ENCODE measurements around the gene ATXN1. TPM values are rescaled to one million over a fixed set of nuclear protein-coding genes. Genes with fewer than 3 reads are reported as not detected.

The ATXN1 gene
- total RNA-seq, 1 donor, result 48.5 TPM

- no peak overlapping the region for H3K4me2 ChIP-seq (ENCODE audit: insufficient read depth, low read length)
- no peaks in the 10 kb centered on the region for H4K20me1 ChIP-seq (ENCODE audit: insufficient read depth, low read length)
- H3K79me2 ChIP-seq (ENCODE audit: insufficient read depth, low read length), result no peaks in the 10 kb centered on the region
- no peak for DNase-seq (ENCODE audit: insufficient read length, low spot score, missing footprints)
- H3K4me1 ChIP-seq (ENCODE audit: insufficient read depth, low read length), result peaks cover 9% of the 10 kb centered on the region
- H3K27ac ChIP-seq (ENCODE audit: low read depth, low read length), result no peak overlapping the region
- no peaks in the 10 kb centered on the region for H3K9me3 ChIP-seq (ENCODE audit: low read depth, low read length)
- no peaks in the 10 kb centered on the region for H3K27me3 ChIP-seq (ENCODE audit: insufficient read depth, low read length)
- H2AFZ ChIP-seq (ENCODE audit: low read length), result no peak overlapping the region
- no peak overlapping the region for H3K4me3 ChIP-seq (ENCODE audit: insufficient read depth, low read length)
- TF ChIP-seq CTCF (IDR thresholded peaks at IDR 0.05; ENCODE audit: extremely low read depth, low read depth, low read length), result no peak
- H3K36me3 ChIP-seq (ENCODE audit: insufficient read depth, low read length), result no peaks in the 10 kb centered on the region
Measured at GRCh38 chr6:16358531-16359138, 402.6 kb downstream of the ATXN1 start.

- H3K27me3 ChIP-seq (ENCODE audit: insufficient read depth, low read length), result no peaks in the 10 kb centered on the region
- H3K4me2 ChIP-seq (ENCODE audit: insufficient read depth, low read length), result no peak overlapping the region
- no peak for DNase-seq (ENCODE audit: insufficient read length, low spot score, missing footprints)
Measured at GRCh38 chr6:16355699-16356446, 405.4 kb downstream of the ATXN1 start.

GRCh38 chr6:16355238-16355637 is 406.0 kb downstream of the ATXN1 start:
- Histone ChIP-seq H3K79me2 (ENCODE audit: insufficient read depth, low read length) (no peaks in the 10 kb centered on the region), H3K9me3 (ENCODE audit: low read depth, low read length) (no peaks in the 10 kb centered on the region), H3K36me3 (ENCODE audit: insufficient read depth, low read length) (no peaks in the 10 kb centered on the region), H3K27ac (ENCODE audit: low read depth, low read length) (no peak overlapping the region), H3K4me3 (ENCODE audit: insufficient read depth, low read length) (no peak overlapping the region), H3K27me3 (ENCODE audit: insufficient read depth, low read length) (no peaks in the 10 kb centered on the region), H3K4me2 (ENCODE audit: insufficient read depth, low read length) (no peak overlapping the region), H2AFZ (ENCODE audit: low read length) (no peak overlapping the region), H3K4me1 (ENCODE audit: insufficient read depth, low read length) (peaks cover 21% of the 10 kb centered on the region), H4K20me1 (ENCODE audit: insufficient read depth, low read length) (no peaks in the 10 kb centered on the region)
- TF ChIP-seq CTCF (IDR thresholded peaks at IDR 0.05; ENCODE audit: extremely low read depth, low read depth, low read length), result no peak
- no peak for DNase-seq (ENCODE audit: insufficient read length, low spot score, missing footprints)

More at GRCh38 chr6:16355699-16356446, 405.4 kb downstream of the ATXN1 start:
- Histone ChIP-seq H3K4me1 (ENCODE audit: insufficient read depth, low read length) (peaks cover 21% of the 10 kb centered on the region), H3K9me3 (ENCODE audit: low read depth, low read length) (no peaks in the 10 kb centered on the region), H3K4me3 (ENCODE audit: insufficient read depth, low read length) (no peak overlapping the region), H3K79me2 (ENCODE audit: insufficient read depth, low read length) (no peaks in the 10 kb centered on the region), H3K36me3 (ENCODE audit: insufficient read depth, low read length) (no peaks in the 10 kb centered on the region), H2AFZ (ENCODE audit: low read length) (no peak overlapping the region), H4K20me1 (ENCODE audit: insufficient read depth, low read length) (no peaks in the 10 kb centered on the region), H3K27ac (ENCODE audit: low read depth, low read length) (no peak overlapping the region)
- TF ChIP-seq CTCF (IDR thresholded peaks at IDR 0.05; ENCODE audit: extremely low read depth, low read depth, low read length), result no peak

- no peak overlapping the region for H3K4me3 ChIP-seq (ENCODE audit: insufficient read depth, low read length)
- H4K20me1 ChIP-seq (ENCODE audit: insufficient read depth, low read length), result no peaks in the 10 kb centered on the region
- no peak overlapping the region for H3K27ac ChIP-seq (ENCODE audit: low read depth, low read length)
- DNase-seq (ENCODE audit: insufficient read length, low spot score, missing footprints), result no peak
- TF ChIP-seq CTCF (IDR thresholded peaks at IDR 0.05; ENCODE audit: extremely low read depth, low read depth, low read length), result no peak
- no peaks in the 10 kb centered on the region for H3K27me3 ChIP-seq (ENCODE audit: insufficient read depth, low read length)
- no peaks in the 10 kb centered on the region for H3K9me3 ChIP-seq (ENCODE audit: low read depth, low read length)
- no peaks in the 10 kb centered on the region for H3K79me2 ChIP-seq (ENCODE audit: insufficient read depth, low read length)
- no peak overlapping the region for H2AFZ ChIP-seq (ENCODE audit: low read length)
- peaks cover 21% of the 10 kb centered on the region for H3K4me1 ChIP-seq (ENCODE audit: insufficient read depth, low read length)
- H3K36me3 ChIP-seq (ENCODE audit: insufficient read depth, low read length), result no peaks in the 10 kb centered on the region
- H3K4me2 ChIP-seq (ENCODE audit: insufficient read depth, low read length), result no peak overlapping the region
Measured at GRCh38 chr6:16354692-16355091, 406.6 kb downstream of the ATXN1 start.
